Psoas muscle (tissue), 8 donors: Measurements from ENCODE around the gene TLDC2. TPM values are rescaled to one million over a fixed set of nuclear protein-coding genes. Genes with fewer than 3 reads are reported as not detected.

ENCODE experiments used
- ATAC-seq, 4 donors: fragments of 200-7000 bp; cut with Tn5 transposase; one replicate each; pipeline ENCODE4 v1.9.1; 2020; ENCODE audit warnings: moderate library complexity in 3 of 4, mild to moderate bottlenecking in 2 of 4
- DNase-seq, 2 donors: peaks; one replicate each; pipeline ENCODE4 v3.0.0-alpha.2; 2020
- H3K27ac ChIP-seq: fragments of 200-600 bp; one replicate; pipeline ENCODE4 v1.8.0; 2022
- H3K27me3 ChIP-seq, 3 donors: fragments of 200-600 bp in 1 of 3; one replicate each; pipeline versions ENCODE4 v1.6.1 to v1.8.0; 2013 to 2022; ENCODE audit warnings: low read length in 2 of 3, mild to moderate bottlenecking in 2 of 3, moderate library complexity in 1 of 3; ENCODE audit not compliant: insufficient read depth in 3 of 3
- H3K36me3 ChIP-seq, 2 donors: fragments of 200-600 bp in 1 of 2; one replicate each; pipeline versions ENCODE4 v1.6.1 to v1.8.0; 2013 to 2022; ENCODE audit warnings: low read depth in 1 of 2, mild to moderate bottlenecking in 1 of 2, moderate library complexity in 1 of 2; ENCODE audit not compliant: insufficient read depth in 1 of 2
- H3K4me1 ChIP-seq: fragments of 200-600 bp; one replicate; pipeline ENCODE4 v1.8.0; 2022
- H3K4me3 ChIP-seq: fragments of 200-600 bp; one replicate; pipeline ENCODE4 v1.8.0; 2022; ENCODE audit warnings: mild to moderate bottlenecking
- H3K9me3 ChIP-seq: fragments of 200-600 bp; one replicate; pipeline ENCODE4 v1.8.0; 2022
- CTCF ChIP-seq: fragments of 200-600 bp; IDR thresholded peaks from one replicate; pipeline ENCODE4 v1.8.0; 2022; ENCODE audit warnings: antibody characterized with exemption
- WGBS, 3 donors: extraction: QIAGEN DNeasy Blood & Tissue Kit; methylation state at CpG; one replicate each; pipeline versions ENCODE4 v1.1.6 to v1.1.7; 2013; 5-methylcytosine and 5-hydroxymethylcytosine counted together
- intact Hi-C, 2 donors: fragments of 100-400 bp; cut with DNase I; formaldehyde crosslinking; loops; one replicate each; pipeline versions ENCODE4 v1.11.0 to v1.14.2; 2022
- polyA plus RNA-seq, 3 donors: library from polyadenylated mRNA; stranded (reverse); fragments of 200-250 nt; gene quantifications; one replicate each; pipeline ENCODE4 v1.2.3, GENCODE V29; 2013
- total RNA-seq, 4 donors: library from RNA; stranded (reverse); fragmentation: NEBNext Ultra II Directional in 2 of 4; extraction: Animal tissue kit (Norgen Biotek cat#: 25700) in 2 of 4; gene quantifications; one replicate each; pipeline versions ENCODE4 v1.2.1 to v1.2.4, GENCODE V29; 2021 to 2023
- donor health status: healthy with polysubstance abuse.
- donor health status: DM: no; HTN: no; CAD: no; lungs with moderate emphysema.
- donor health status: Bipolar disorder and iron deficiency.
- donor health status: healthy.
- donor health status: DM: yes; HTN: yes; CAD: no.
- donor health status: DM: no; HTN: no; CAD: no.
- donor health status: DM: no; HTN: no; CAD: no.
- donor health status: DM: yes; HTN: yes; CAD: no.

The TLDC2 gene
- total and polyA plus RNA-seq, 7 donors: 0.04 to 0.15 (median 0.05) TPM; not detected in 4

GRCh38 chr20:36866164-36866563 is 9.8 kb upstream of the TLDC2 start:
- H3K36me3 ChIP-seq: no peaks in the 10 kb centered on the region
- no peak for ATAC-seq
- H3K27ac ChIP-seq: no peak overlapping the region
- peaks cover 13% of the 10 kb centered on the region for H3K4me1 ChIP-seq
- 82 to 89% (median 88%) methylated on average over 7 of the region's 7 CpGs for WGBS, 3 donors
- H3K27me3 ChIP-seq: peaks cover 0 to 18% (median 1%) of the 10 kb centered on the region in 3 donors
- no peak for TF ChIP-seq CTCF
- DNase-seq: no peak
- no peaks in the 10 kb centered on the region for H3K9me3 ChIP-seq
- intact Hi-C loops: no loop called here
- H3K4me3 ChIP-seq: no peak overlapping the region

- TF ChIP-seq CTCF: no peak
- Histone ChIP-seq H3K36me3 (no peaks in the 10 kb centered on the region), H3K4me1 (peaks cover 7% of the 10 kb centered on the region), H3K4me3 (no peak overlapping the region), H3K27me3 (peaks cover 0 to 15% (median 1%) of the 10 kb centered on the region in 3 donors), H3K27ac (no peak overlapping the region), H3K9me3 (no peaks in the 10 kb centered on the region)
- ATAC-seq: no peak
- WGBS, 3 donors: 70 to 82% (median 73%) methylated on average over 8 of the region's 8 CpGs
- DNase-seq: no peak
- intact Hi-C loops: no loop called here
Observed at GRCh38 chr20:36866681-36867495, 9.1 kb upstream of the TLDC2 start.

- no peaks in the 10 kb centered on the region for H3K36me3 ChIP-seq
- ATAC-seq (no peak), DNase-seq (peak in 1 of 2 donors; percentile 18)
- H3K4me1 ChIP-seq: no peaks in the 10 kb centered on the region
- no peak overlapping the region for H3K27ac ChIP-seq
- H3K27me3 ChIP-seq: no peaks in the 10 kb centered on the region
- no peaks in the 10 kb centered on the region for H3K9me3 ChIP-seq
- WGBS, 3 donors: 59 to 62% (median 59%) methylated on average over 16 of the region's 16 CpGs
- no peak for TF ChIP-seq CTCF
- H3K4me3 ChIP-seq: no peak overlapping the region
- intact Hi-C loops: no loop called here
Observed at GRCh38 chr20:36871640-36872570, 4.0 kb upstream of the TLDC2 start.

- Histone ChIP-seq H3K9me3 (no peaks in the 10 kb centered on the region), H3K27ac (no peak overlapping the region), H3K36me3 (no peaks in the 10 kb centered on the region), H3K27me3 (no peaks in the 10 kb centered on the region), H3K4me3 (no peak overlapping the region), H3K4me1 (no peaks in the 10 kb centered on the region)
- 32 to 64% (median 43%) methylated on average over 5 of the region's 5 CpGs for WGBS, 3 donors
- TF ChIP-seq CTCF: no peak
- DNase-seq (peak in 1 of 2 donors; percentile 56), ATAC-seq (no peak)
- intact Hi-C loops: no loop called here
Observed at GRCh38 chr20:36872852-36873251, 3.1 kb upstream of the TLDC2 start.
